Kidney (tissue), 14 donors: Measurements from ENCODE around the gene NEK11. TPM values are rescaled to one million over a fixed set of nuclear protein-coding genes. Genes with fewer than 3 reads are reported as not detected.

Experiments used
- DNase-seq, 5 donors: peaks; one replicate each; pipeline ENCODE4 v3.0.0-alpha.2; 2013 to 2020
- FAIRE-seq: peaks from 2 replicates; lab custom pipeline; 2012; peaks lifted over from hg19 to GRCh38; lab: Jason Lieb, UNC
- H3K27ac ChIP-seq, 2 donors: one replicate each; pipeline ENCODE4 v1.7.0; 2013; ENCODE audit warnings: low read depth in 2 of 2, low read length in 2 of 2, inconsistent platforms in 1 of 2
- H3K27me3 ChIP-seq: one replicate; pipeline ENCODE4 v1.7.1; 2013; ENCODE audit warnings: low read length, inconsistent platforms; ENCODE audit not compliant: control insufficient read depth, insufficient read depth
- H3K36me3 ChIP-seq, 3 donors: one replicate each; pipeline versions ENCODE4 v1.7.0 to v1.7.1; 2013; ENCODE audit warnings: low read length in 3 of 3, control low read depth in 1 of 3, inconsistent platforms in 1 of 3; ENCODE audit not compliant: insufficient read depth in 3 of 3, control insufficient read depth in 2 of 3
- H3K4me1 ChIP-seq, 3 donors: one replicate each; pipeline versions ENCODE4 v1.7.0 to v1.7.1; 2013; ENCODE audit warnings: low read length in 3 of 3, inconsistent platforms in 1 of 3, low read depth in 1 of 3; ENCODE audit not compliant: control insufficient read depth in 2 of 3, insufficient read depth in 2 of 3
- H3K4me3 ChIP-seq, 3 donors: one replicate each; pipeline versions ENCODE4 v1.7.0 to v1.8.1; 2013; ENCODE audit warnings: low read length in 3 of 3, control low read depth in 1 of 3, inconsistent platforms in 1 of 3
- H3K9ac ChIP-seq, 3 donors: one replicate each; pipeline versions ENCODE4 v1.7.0 to v1.7.1; 2013; ENCODE audit warnings: low read length in 3 of 3, control low read depth in 1 of 3, inconsistent platforms in 1 of 3
- H3K9me3 ChIP-seq, 3 donors: one replicate each; pipeline versions ENCODE4 v1.7.0 to v1.7.1; 2013; ENCODE audit warnings: low read length in 3 of 3, control low read depth in 1 of 3, inconsistent platforms in 1 of 3; ENCODE audit not compliant: control insufficient read depth in 2 of 3, insufficient read depth in 1 of 3
- intact Hi-C: fragments of 100-400 bp; cut with DNase I; formaldehyde crosslinking; loops from one replicate; pipeline ENCODE4 v1.11.1; 2022
- polyA plus RNA-seq: library from polyadenylated mRNA; stranded (reverse); fragments of 350-450 nt; fragmentation: Illumina TruSeq; extraction: RNeasy Lipid Tissue Mini Kit (QIAGEN cat#74804); gene quantifications from one replicate; pipeline ENCODE4 v1.2.3, GENCODE V29; 2014; ENCODE audit warnings: low read depth, low replicate concordance; ENCODE audit not compliant: insufficient read depth
- total RNA-seq: library from RNA; stranded (reverse); fragmentation: NEBNext Ultra II Directional; extraction: Animal tissue kit (Norgen Biotek cat#: 25700); gene quantifications from one replicate; pipeline ENCODE4 v1.2.1, GENCODE V29; 2021
- TF ChIP-seq, protein P1 (sequence below): IDR thresholded peaks from 3 replicates; pipeline ENCODE4 v1.5.1; 2012; ENCODE audit warnings: mild to moderate bottlenecking, moderate library complexity, borderline replicate concordance; ENCODE audit not compliant: insufficient read depth; ENCODE audit errors: extremely low read depth
- donor health status: control.
- donor health status: control.
- donor health status: control.
- donor health status: control.
- donor health status: control.
- donor health status: DM: yes; HTN: yes; CAD: no.
- donor health status: Normal renal cell carcinoma (clear cell type).

The NEK11 gene
- total and polyA plus RNA-seq, 2 donors from 2014 or later = 7.9 to 13.2 TPM

DNA sequence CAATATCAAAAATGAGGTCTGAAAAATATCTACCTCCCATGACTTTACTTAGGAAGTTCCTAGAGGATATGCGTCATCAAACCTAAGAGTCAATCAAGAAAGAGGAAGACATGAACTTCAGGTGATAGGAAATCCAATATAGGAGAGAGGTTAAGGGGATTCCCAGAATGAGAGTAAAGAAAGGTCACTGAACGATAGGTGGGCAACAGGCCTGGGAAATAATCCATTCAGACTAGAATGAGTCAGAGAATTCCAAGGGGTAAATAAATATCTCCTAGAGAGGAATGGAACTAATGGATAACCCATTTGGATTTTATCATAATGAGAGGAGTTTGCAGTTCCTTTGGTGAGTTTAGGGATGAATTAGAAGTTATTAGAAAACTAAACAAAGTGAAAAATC, 223.8 kb downstream of the NEK11 start:
- TF ChIP-seq, protein P1, sequence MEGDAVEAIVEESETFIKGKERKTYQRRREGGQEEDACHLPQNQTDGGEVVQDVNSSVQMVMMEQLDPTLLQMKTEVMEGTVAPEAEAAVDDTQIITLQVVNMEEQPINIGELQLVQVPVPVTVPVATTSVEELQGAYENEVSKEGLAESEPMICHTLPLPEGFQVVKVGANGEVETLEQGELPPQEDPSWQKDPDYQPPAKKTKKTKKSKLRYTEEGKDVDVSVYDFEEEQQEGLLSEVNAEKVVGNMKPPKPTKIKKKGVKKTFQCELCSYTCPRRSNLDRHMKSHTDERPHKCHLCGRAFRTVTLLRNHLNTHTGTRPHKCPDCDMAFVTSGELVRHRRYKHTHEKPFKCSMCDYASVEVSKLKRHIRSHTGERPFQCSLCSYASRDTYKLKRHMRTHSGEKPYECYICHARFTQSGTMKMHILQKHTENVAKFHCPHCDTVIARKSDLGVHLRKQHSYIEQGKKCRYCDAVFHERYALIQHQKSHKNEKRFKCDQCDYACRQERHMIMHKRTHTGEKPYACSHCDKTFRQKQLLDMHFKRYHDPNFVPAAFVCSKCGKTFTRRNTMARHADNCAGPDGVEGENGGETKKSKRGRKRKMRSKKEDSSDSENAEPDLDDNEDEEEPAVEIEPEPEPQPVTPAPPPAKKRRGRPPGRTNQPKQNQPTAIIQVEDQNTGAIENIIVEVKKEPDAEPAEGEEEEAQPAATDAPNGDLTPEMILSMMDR = no peak
- intact Hi-C loops = no loop called here
- FAIRE-seq = no peak

DNA sequence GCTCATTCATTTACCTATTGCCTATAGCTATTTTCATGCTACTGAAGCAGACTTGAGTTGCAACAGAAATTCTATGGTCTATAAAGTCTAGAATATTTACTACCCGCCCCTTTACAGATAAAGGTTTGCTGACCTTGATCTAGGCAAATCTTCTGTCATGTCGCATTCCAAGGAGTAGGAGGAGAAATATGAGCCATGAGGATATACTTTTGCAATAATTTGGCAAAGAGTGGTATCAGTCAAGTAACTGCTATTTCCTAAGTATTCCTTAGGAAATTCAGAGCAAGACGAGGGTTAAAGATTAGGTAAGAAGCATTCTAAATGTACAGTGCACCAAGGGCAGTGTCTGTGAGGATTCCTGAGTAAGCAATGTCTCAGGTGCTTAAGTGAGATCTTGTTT, 233.8 kb downstream of the NEK11 start:
- FAIRE-seq (no peak), DNase-seq (no peak)
- Histone ChIP-seq H3K4me1 (no peaks in the 10 kb centered on the region), H3K36me3 (no peaks in the 10 kb centered on the region), H3K4me3 (no peak overlapping the region), H3K9ac (no peak overlapping the region), H3K9me3 (no peaks in the 10 kb centered on the region), H3K27ac (no peak overlapping the region), H3K27me3 (no peaks in the 10 kb centered on the region)
- TF ChIP-seq, protein P1 = no peak
- intact Hi-C loops = no loop called here

More for the DNA sequence above, 223.8 kb downstream of the NEK11 start:
- DNase-seq = no peak
- no peaks in the 10 kb centered on the region for H3K9me3 ChIP-seq
- H3K4me1 ChIP-seq = no peaks in the 10 kb centered on the region
- H3K9ac ChIP-seq = no peak overlapping the region
- H3K27me3 ChIP-seq = no peaks in the 10 kb centered on the region
- no peak overlapping the region for H3K4me3 ChIP-seq
- H3K36me3 ChIP-seq = no peaks in the 10 kb centered on the region
- no peak overlapping the region for H3K27ac ChIP-seq

DNA sequence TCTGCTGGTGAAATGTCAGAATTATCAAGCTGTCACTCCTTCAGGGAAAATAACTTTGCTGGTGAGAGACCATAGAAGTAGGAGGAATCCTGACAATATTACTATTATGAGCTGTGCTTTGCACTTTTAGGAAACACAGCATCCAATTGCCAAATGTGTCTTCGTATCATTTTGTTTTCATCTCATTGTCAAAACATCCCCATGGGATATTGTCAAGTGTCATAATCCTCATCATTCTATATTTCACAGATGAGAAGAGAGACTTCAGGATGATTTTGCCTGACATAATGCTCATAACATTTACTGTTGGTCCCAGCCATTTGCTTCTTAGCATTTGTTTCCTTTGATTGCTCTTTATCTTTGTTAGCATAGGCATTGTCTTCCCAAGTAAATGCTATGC, 234.4 kb downstream of the NEK11 start:
- Histone ChIP-seq H3K4me1 (no peaks in the 10 kb centered on the region), H3K9me3 (no peaks in the 10 kb centered on the region), H3K27me3 (no peaks in the 10 kb centered on the region), H3K36me3 (no peaks in the 10 kb centered on the region), H3K4me3 (no peak overlapping the region), H3K9ac (no peak overlapping the region), H3K27ac (no peak overlapping the region)
- no peak for FAIRE-seq
- DNase-seq = no peak
- TF ChIP-seq, protein P1 = no peak
- intact Hi-C loops = no loop called here

DNA sequence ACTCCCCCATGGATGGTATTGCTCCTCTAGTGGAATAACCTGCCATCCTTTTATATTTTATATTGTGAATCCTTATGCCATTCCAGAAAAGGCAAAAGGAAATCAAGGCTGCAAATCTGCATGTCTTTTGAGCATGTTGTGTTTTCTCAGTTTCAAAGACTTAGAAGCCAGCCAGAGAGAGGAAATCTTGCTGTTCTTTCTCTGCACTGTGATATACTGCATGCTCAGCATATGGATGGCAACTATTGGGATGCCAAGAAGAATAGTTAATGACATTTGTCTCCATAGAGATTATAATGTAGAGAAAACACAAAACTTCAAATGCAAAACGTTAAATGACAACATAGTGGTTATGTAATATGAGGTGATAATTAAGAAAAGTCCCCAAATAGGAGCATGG, 248.9 kb downstream of the NEK11 start:
- no peak overlapping the region for H3K4me3 ChIP-seq
- intact Hi-C loops = no loop called here
- FAIRE-seq (no peak), DNase-seq (no peak)
- no peaks in the 10 kb centered on the region for H3K4me1 ChIP-seq
- no peaks in the 10 kb centered on the region for H3K36me3 ChIP-seq
- H3K27ac ChIP-seq = no peak overlapping the region
- TF ChIP-seq, protein P1 = no peak
- H3K9ac ChIP-seq = no peak overlapping the region
- H3K27me3 ChIP-seq = no peaks in the 10 kb centered on the region
- H3K9me3 ChIP-seq = no peaks in the 10 kb centered on the region
